Neural progenitor cell (in vitro differentiated cells): ENCODE results near the gene GLB1L2. TPM values are rescaled to one million over a fixed set of nuclear protein-coding genes. Genes with fewer than 3 reads are reported as not detected.

Experiments
- DNase-seq: peaks from one replicate; pipeline ENCODE4 v3.0.0-alpha.2; 2016; ENCODE audit warnings: low spot score
- H2AFZ ChIP-seq: fragments of 200-600 bp; sonication (generic); replicated peaks from 2 replicates; pipeline ENCODE4 v1.6.1; 2016; ENCODE audit warnings: antibody characterized with exemption
- H3F3A ChIP-seq: fragments of 200-600 bp; sonication (generic); 2 replicates; pipeline ENCODE4 v1.6.1; 2016; ENCODE audit warnings: antibody characterized with exemption, low read depth
- H3K27ac ChIP-seq: fragments of 200-600 bp; sonication (generic); 2 replicates; pipeline ENCODE4 v1.5.1; 2016; ENCODE audit warnings: mild to moderate bottlenecking
- H3K27me3 ChIP-seq: fragments of 200-600 bp; sonication (generic); 2 replicates; pipeline ENCODE4 v1.6.1; 2016; ENCODE audit warnings: mild to moderate bottlenecking, moderate library complexity
- H3K36me3 ChIP-seq: fragments of 200-600 bp; sonication (generic); 2 replicates; pipeline ENCODE4 v1.5.1; 2016
- H3K4me1 ChIP-seq: fragments of 200-600 bp; sonication (generic); 2 replicates; pipeline ENCODE4 v1.6.1; 2016; ENCODE audit warnings: mixed run types
- H3K4me2 ChIP-seq: fragments of 200-600 bp; sonication (generic); 2 replicates; pipeline ENCODE4 v1.6.1; 2016
- H3K4me3 ChIP-seq: fragments of 200-600 bp; sonication (generic); 2 replicates; pipeline ENCODE4 v1.5.1; 2016
- H3K79me2 ChIP-seq: fragments of 200-600 bp; sonication (generic); 2 replicates; pipeline ENCODE4 v1.6.1; 2016; ENCODE audit warnings: low read depth
- H3K9ac ChIP-seq: fragments of 200-600 bp; sonication (generic); 2 replicates; pipeline ENCODE4 v1.6.1; 2016
- H3K9me3 ChIP-seq: fragments of 200-600 bp; sonication (generic); 2 replicates; pipeline ENCODE4 v1.5.1; 2016; ENCODE audit warnings: low read depth
- H4K20me1 ChIP-seq: fragments of 200-600 bp; sonication (generic); 2 replicates; pipeline ENCODE4 v1.6.1; 2016; ENCODE audit warnings: low read depth
- H3K27ac Mint-ChIP-seq: 3 replicates; pipeline ENCODE4 v1.8.0; 2021; ENCODE audit warnings: mixed read lengths
- H3K27me3 Mint-ChIP-seq: 2 replicates; pipeline ENCODE4 v1.8.0; 2022; ENCODE audit warnings: low read depth, mild to moderate bottlenecking, inconsistent platforms, moderate library complexity, mixed read lengths; ENCODE audit not compliant: insufficient read depth
- H3K36me3 Mint-ChIP-seq: 3 replicates; pipeline ENCODE4 v1.8.0; 2021; ENCODE audit warnings: mixed read lengths
- H3K4me1 Mint-ChIP-seq: 3 replicates; pipeline ENCODE4 v1.8.0; 2021; ENCODE audit warnings: mixed read lengths
- H3K4me3 Mint-ChIP-seq: 3 replicates; pipeline ENCODE4 v1.8.0; 2021; ENCODE audit warnings: mild to moderate bottlenecking, moderate library complexity, mixed read lengths
- H3K9me3 Mint-ChIP-seq: 3 replicates; pipeline ENCODE4 v1.8.0; 2020; ENCODE audit warnings: mixed read lengths
- EZH2 ChIP-seq: fragments of 200-600 bp; sonication (generic); IDR thresholded peaks from 2 replicates; pipeline ENCODE4 v1.6.1; 2017; ENCODE audit warnings: antibody characterized with exemption, mild to moderate bottlenecking, moderate library complexity
- EZH2phosphoT487 ChIP-seq: fragments of 200-600 bp; sonication (generic); IDR thresholded peaks from 2 replicates; pipeline ENCODE4 v1.6.1; 2017; ENCODE audit warnings: antibody characterized with exemption
- total RNA-seq: library from RNA; depleted of rRNA; stranded (reverse); fragments of >200 nt; gene quantifications from 2 replicates; pipeline ENCODE4 v1.2.3, GENCODE V29; 2015; ENCODE audit warnings: low replicate concordance
- TF ChIP-seq, protein P1 (sequence below): fragments of 200-600 bp; sonication (generic); IDR thresholded peaks from 2 replicates; pipeline ENCODE4 v1.5.1; 2017; ENCODE audit warnings: antibody characterized with exemption, mild to moderate bottlenecking

GLB1L2 gene
- total RNA-seq, 1 donor from 2014 or later = 2.0 TPM

DNA sequence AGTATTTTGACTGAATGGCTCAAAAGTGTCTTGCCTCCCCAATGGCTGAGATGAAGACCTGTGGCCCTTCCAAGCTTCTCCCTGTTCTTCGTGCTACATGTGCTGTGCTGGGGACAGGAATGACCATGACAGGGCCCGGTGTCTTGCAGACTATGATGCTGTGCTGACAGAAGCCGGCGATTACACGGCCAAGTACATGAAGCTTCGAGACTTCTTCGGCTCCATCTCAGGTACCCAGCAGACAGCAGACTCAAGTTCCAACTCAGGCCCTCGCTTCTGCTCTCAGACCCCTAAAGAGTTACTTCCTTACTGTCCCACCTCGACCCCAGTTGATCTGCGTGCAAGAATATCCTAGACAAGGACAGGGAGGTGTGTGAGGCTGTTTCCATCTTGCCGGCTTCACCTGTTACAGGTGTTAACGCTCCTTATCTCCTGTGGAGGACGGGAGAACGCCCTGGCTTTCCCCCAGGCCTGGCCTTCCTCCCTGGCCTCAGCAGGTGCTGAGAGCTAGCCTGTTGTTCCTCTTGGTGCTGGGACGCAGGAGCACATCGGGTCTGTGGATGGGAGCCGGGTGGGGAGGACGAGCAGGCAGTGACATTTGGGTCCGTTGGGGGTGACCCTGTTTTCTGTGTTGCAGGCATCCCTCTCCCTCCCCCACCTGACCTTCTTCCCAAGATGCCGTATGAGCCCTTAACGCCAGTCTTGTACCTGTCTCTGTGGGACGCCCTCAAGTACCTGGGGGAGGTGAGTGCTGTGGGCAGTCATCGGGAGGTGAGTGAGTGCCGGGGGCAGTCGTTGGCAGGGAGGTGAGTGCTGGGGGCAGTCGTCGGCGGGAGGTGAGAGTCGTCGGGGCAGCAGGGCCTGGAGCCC is 38.1 kb downstream of the GLB1L2 start:
- H3K27ac Mint-ChIP-seq = peak overlapping the region; percentile 53
- H3K27ac ChIP-seq = no peak overlapping the region
- TF ChIP-seq, protein P1, sequence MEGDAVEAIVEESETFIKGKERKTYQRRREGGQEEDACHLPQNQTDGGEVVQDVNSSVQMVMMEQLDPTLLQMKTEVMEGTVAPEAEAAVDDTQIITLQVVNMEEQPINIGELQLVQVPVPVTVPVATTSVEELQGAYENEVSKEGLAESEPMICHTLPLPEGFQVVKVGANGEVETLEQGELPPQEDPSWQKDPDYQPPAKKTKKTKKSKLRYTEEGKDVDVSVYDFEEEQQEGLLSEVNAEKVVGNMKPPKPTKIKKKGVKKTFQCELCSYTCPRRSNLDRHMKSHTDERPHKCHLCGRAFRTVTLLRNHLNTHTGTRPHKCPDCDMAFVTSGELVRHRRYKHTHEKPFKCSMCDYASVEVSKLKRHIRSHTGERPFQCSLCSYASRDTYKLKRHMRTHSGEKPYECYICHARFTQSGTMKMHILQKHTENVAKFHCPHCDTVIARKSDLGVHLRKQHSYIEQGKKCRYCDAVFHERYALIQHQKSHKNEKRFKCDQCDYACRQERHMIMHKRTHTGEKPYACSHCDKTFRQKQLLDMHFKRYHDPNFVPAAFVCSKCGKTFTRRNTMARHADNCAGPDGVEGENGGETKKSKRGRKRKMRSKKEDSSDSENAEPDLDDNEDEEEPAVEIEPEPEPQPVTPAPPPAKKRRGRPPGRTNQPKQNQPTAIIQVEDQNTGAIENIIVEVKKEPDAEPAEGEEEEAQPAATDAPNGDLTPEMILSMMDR = no peak
- peaks cover 11% of the 10 kb centered on the region for H3K36me3 Mint-ChIP-seq
- no peaks in the 10 kb centered on the region for H3K36me3 ChIP-seq
- H3K27me3 ChIP-seq = no peaks in the 10 kb centered on the region
- H3K9me3 ChIP-seq = no peaks in the 10 kb centered on the region
- no peak overlapping the region for H3K4me3 Mint-ChIP-seq
- H3K27me3 Mint-ChIP-seq = peaks cover 9% of the 10 kb centered on the region
- H3K9me3 Mint-ChIP-seq = no peaks in the 10 kb centered on the region
- no peak overlapping the region for H3K4me2 ChIP-seq
- H4K20me1 ChIP-seq = no peaks in the 10 kb centered on the region
- H3K4me1 ChIP-seq = no peaks in the 10 kb centered on the region
- no peak overlapping the region for H3K9ac ChIP-seq
- DNase-seq = no peak
- H3K4me1 Mint-ChIP-seq = no peaks in the 10 kb centered on the region
- H3K79me2 ChIP-seq = no peaks in the 10 kb centered on the region
- H2AFZ ChIP-seq = no peak overlapping the region
- no peak overlapping the region for H3K4me3 ChIP-seq
- H3F3A ChIP-seq = no peaks in the 10 kb centered on the region

DNA sequence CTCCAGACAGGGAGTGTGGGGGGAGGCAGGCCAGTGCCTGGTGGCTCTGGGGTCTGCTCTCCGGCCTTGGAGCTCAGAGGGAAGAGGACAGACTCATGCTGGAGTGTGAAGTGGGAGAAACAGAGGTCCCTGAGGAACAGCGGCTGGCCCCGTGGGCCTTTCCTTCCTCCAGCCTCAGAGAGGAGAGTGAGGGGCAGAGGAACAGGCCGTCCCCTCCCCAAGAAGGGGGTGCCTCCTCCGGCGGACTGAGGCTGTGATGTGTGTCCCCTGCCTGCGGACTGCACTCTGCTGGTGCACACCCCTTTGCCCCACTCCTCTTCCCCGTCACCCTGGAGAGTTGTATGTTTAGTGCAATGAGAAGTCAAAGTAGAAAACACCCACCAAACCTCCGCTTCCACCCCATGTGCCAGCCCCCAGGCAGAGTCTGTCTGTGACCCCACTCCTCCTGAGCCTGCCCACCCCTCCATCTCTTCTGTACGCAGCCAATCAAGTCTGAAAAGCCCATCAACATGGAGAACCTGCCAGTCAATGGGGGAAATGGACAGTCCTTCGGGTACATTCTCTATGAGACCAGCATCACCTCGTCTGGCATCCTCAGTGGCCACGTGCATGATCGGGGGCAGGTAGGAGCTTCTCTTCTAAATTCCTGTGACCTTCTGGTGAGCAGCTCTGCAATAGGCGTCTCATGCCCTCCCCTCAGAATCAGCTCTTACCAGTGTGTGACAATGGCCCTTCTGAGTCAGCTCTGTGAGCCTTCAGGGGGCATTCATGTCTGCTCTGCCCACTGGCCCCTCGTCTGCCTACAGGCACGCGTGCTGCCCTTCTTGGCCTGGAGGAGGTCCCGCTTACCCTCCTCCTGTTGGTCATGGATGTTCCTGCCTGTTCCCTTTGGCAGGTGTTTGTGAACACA is 39.0 kb downstream of the GLB1L2 start:
- Histone ChIP-seq H3K9ac (no peak overlapping the region), H4K20me1 (no peaks in the 10 kb centered on the region), H3K4me3 (no peak overlapping the region), H3K79me2 (no peaks in the 10 kb centered on the region), H3K36me3 (no peaks in the 10 kb centered on the region), H3K27me3 (no peaks in the 10 kb centered on the region), H2AFZ (no peak overlapping the region), H3K4me1 (no peaks in the 10 kb centered on the region), H3F3A (no peaks in the 10 kb centered on the region), H3K4me2 (no peak overlapping the region), H3K9me3 (no peaks in the 10 kb centered on the region), H3K27ac (no peak overlapping the region)
- H3K9me3 Mint-ChIP-seq = no peaks in the 10 kb centered on the region
- H3K36me3 Mint-ChIP-seq = peaks cover 11% of the 10 kb centered on the region
- H3K4me1 Mint-ChIP-seq = no peaks in the 10 kb centered on the region
- no peak overlapping the region for H3K27ac Mint-ChIP-seq
- DNase-seq = no peak
- H3K4me3 Mint-ChIP-seq = no peak overlapping the region
- TF ChIP-seq EZH2phosphoT487 = no peak
- TF ChIP-seq EZH2 = no peak
- TF ChIP-seq, protein P1 = no peak
- H3K27me3 Mint-ChIP-seq = peaks cover 9% of the 10 kb centered on the region

DNA sequence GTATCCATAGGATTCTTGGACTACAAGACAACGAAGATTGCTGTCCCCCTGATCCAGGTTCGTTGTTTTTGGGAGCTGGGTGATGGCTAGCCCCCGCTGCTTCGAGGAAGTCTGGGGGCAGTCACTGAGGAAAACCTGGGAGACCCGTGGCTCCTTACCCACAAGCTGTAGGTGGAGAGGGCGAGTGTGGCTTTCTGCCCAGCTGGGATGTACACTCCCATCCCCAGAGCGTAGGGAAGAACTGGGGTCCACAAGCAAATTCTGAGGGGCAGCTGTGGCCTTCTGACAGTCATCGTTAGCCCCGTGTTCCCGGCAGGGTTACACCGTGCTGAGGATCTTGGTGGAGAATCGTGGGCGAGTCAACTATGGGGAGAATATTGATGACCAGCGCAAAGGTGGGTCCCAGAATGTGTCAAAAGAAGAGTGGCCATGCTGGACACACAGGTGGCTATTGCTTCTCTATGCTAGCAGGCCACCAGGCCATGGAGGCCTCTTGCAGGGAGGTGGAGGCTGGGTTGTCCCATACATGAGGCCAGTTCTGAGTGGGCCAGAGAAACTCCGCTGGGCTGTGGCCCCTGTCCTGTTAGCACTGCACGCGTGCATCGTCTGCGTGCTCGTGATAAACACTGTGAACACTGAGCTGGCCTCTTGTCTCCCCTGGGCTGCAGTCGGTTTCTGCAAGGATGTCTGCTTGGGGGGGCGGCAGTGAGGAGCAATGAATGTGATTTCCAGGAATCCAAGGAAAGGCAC is 39.8 kb downstream of the GLB1L2 start:
- Histone ChIP-seq H3F3A (no peaks in the 10 kb centered on the region), H3K79me2 (no peaks in the 10 kb centered on the region), H3K27me3 (no peaks in the 10 kb centered on the region), H3K4me1 (no peaks in the 10 kb centered on the region), H3K9me3 (no peaks in the 10 kb centered on the region), H3K9ac (no peak overlapping the region), H3K27ac (no peak overlapping the region), H4K20me1 (no peaks in the 10 kb centered on the region), H2AFZ (no peak overlapping the region), H3K4me3 (no peak overlapping the region), H3K36me3 (no peaks in the 10 kb centered on the region), H3K4me2 (no peak overlapping the region)
- DNase-seq = no peak
- Mint-ChIP-seq H3K27ac (no peak overlapping the region), H3K9me3 (no peaks in the 10 kb centered on the region), H3K36me3 (peaks cover 11% of the 10 kb centered on the region), H3K4me1 (no peaks in the 10 kb centered on the region), H3K27me3 (peaks cover 9% of the 10 kb centered on the region), H3K4me3 (no peak overlapping the region)
- TF ChIP-seq, protein P1 = no peak
- no peak for TF ChIP-seq EZH2
- TF ChIP-seq EZH2phosphoT487 = no peak
